Caco-2 (cell line): ENCODE data around the gene DNAJC1. TPM values are rescaled to one million over a fixed set of nuclear protein-coding genes. Genes with fewer than 3 reads are reported as not detected.

Source experiments
- BruUV-seq: library from RNA; stranded (reverse); fragments of 400-500 nt; replicated peaks from 2 replicates; lab custom pipeline; 2021; lab: Mats Ljungman, UMichigan
- CTCF ChIA-PET: fragments of 300-600 bp; sonication (Branson Sonifier 250); formaldehyde crosslinking; loops from one replicate; lab custom pipeline; 2022; ENCODE audit warnings: antibody characterized with exemption; lab: Charles Lee
- POLR2A ChIA-PET: fragments of 300-600 bp; sonication (Branson Sonifier 250); formaldehyde crosslinking; loops from one replicate; lab custom pipeline; 2022; ENCODE audit warnings: antibody characterized with exemption; lab: Charles Lee
- DNase-seq, 2 experiments: peaks; one replicate each; pipeline versions ENCODE4 v3.0.0 to v3.0.0-alpha.2; 2020 to 2022
- H3K27me3 ChIP-seq: replicated peaks from 2 replicates; pipeline ENCODE4 v1.6.0; 2011; ENCODE audit warnings: low read length; ENCODE audit not compliant: control insufficient read depth, insufficient read depth
- H3K36me3 ChIP-seq: 2 replicates; pipeline ENCODE4 v1.5.1; 2011; ENCODE audit warnings: low read length; ENCODE audit not compliant: control insufficient read depth, insufficient read depth
- H3K4me1 ChIP-seq: fragments of 250-450 bp; sonication (Bioruptor Pico); 2 replicates; pipeline ENCODE4 v1.5.1; 2020; ENCODE audit warnings: mild to moderate bottlenecking
- H3K4me3 ChIP-seq: 2 replicates; pipeline ENCODE4 v1.5.1; 2011; ENCODE audit warnings: low read depth, mild to moderate bottlenecking, control low read depth, low read length
- H3K9me3 ChIP-seq: fragments of 250-450 bp; sonication (Bioruptor Pico); 2 replicates; pipeline ENCODE4 v1.5.1; 2020; ENCODE audit warnings: mild to moderate bottlenecking, moderate library complexity
- H3K27ac Mint-ChIP-seq: one replicate; pipeline ENCODE4 v1.8.0; 2022; ENCODE audit warnings: mixed read lengths; ENCODE audit not compliant: unreplicated experiment
- H3K27me3 Mint-ChIP-seq: one replicate; pipeline ENCODE4 v1.8.0; 2022; ENCODE audit warnings: mixed read lengths; ENCODE audit not compliant: insufficient read depth, unreplicated experiment
- H3K36me3 Mint-ChIP-seq: one replicate; pipeline ENCODE4 v1.8.0; 2022; ENCODE audit warnings: mild to moderate bottlenecking, mixed read lengths; ENCODE audit not compliant: insufficient read depth, unreplicated experiment
- H3K4me1 Mint-ChIP-seq: one replicate; pipeline ENCODE4 v1.8.0; 2022; ENCODE audit warnings: low read depth, mixed read lengths; ENCODE audit not compliant: unreplicated experiment
- H3K4me3 Mint-ChIP-seq: one replicate; pipeline ENCODE4 v1.8.0; 2022; ENCODE audit warnings: mild to moderate bottlenecking, moderate library complexity, mixed read lengths; ENCODE audit not compliant: unreplicated experiment
- H3K9me3 Mint-ChIP-seq: one replicate; pipeline ENCODE4 v1.8.0; 2022; ENCODE audit warnings: mixed read lengths; ENCODE audit not compliant: unreplicated experiment
- CTCF ChIP-seq, 2 experiments: fragments of 200-600 bp in 1 of 2; IDR thresholded peaks; 1 replicate in 1 of 2; 2 replicates in 1 of 2; pipeline versions ENCODE4 v1.5.1 to v1.8.0; 2011 to 2022; ENCODE audit warnings: antibody characterized with exemption in 1 of 2, control low read depth in 1 of 2, inconsistent platforms in 1 of 2, low read depth in 1 of 2, low read length in 1 of 2, mild to moderate bottlenecking in 1 of 2, moderate library complexity in 1 of 2; ENCODE audit not compliant: insufficient read depth in 1 of 2, severe bottlenecking in 1 of 2, unreplicated experiment in 1 of 2
- intact Hi-C: fragments of 100-400 bp; cut with micrococcal nuclease; formaldehyde crosslinking; loops from one replicate; pipeline ENCODE4 v1.10.0; 2022; ENCODE audit not compliant: unreplicated experiment
- total RNA-seq: library from RNA; stranded (reverse); gene quantifications from 2 replicates; pipeline ENCODE4 v1.2.3, GENCODE V29; 2022

Gene DNAJC1
- total RNA-seq, 1 experiment from 2014 or later, result 50.7 TPM

GRCh38 chr10:21749788-21750187 is 253.7 kb downstream of the DNAJC1 start:
- Mint-ChIP-seq H3K9me3 (no peaks in the 10 kb centered on the region), H3K4me3 (no peak overlapping the region), H3K27ac (no peak overlapping the region), H3K27me3 (no peaks in the 10 kb centered on the region), H3K4me1 (peaks cover 27% of the 10 kb centered on the region), H3K36me3 (peaks cover 64% of the 10 kb centered on the region)
- TF ChIP-seq CTCF (IDR thresholded peaks at IDR 0.05; ENCODE audit: insufficient read depth in 1 of 2, low read depth in 1 of 2, low read length in 1 of 2, severe bottlenecking in 1 of 2, unreplicated experiment in 1 of 2), result no peak
- no TSS peak for BruUV-seq
- Histone ChIP-seq H3K4me1 (peaks cover 36% of the 10 kb centered on the region), H3K27me3 (no peaks in the 10 kb centered on the region), H3K4me3 (no peak overlapping the region), H3K9me3 (no peaks in the 10 kb centered on the region), H3K36me3 (peaks cover 2% of the 10 kb centered on the region; the same call in 1 of the 2 replicates)
- DNase-seq, result no peak
- ChIA-PET CTCF (interaction anchor here (0.7 kb wide), 1 partner anchor 1290 kb away, joined by 3 read pairs; no protein-coding TSS in a partner anchor), POLR2A (no interaction called here)
- intact Hi-C loops, result loop anchor here (2.0 kb wide), 1 partner anchor 203 kb away; no protein-coding TSS in a partner anchor

GRCh38 chr10:21747809-21748208 is 255.7 kb downstream of the DNAJC1 start:
- H3K4me1 Mint-ChIP-seq, result peaks cover 27% of the 10 kb centered on the region
- Histone ChIP-seq H3K27me3 (no peaks in the 10 kb centered on the region), H3K4me3 (no peak overlapping the region), H3K9me3 (no peaks in the 10 kb centered on the region), H3K36me3 (peaks cover 2% of the 10 kb centered on the region; the same call in 1 of the 2 replicates), H3K4me1 (peaks cover 35% of the 10 kb centered on the region)
- H3K36me3 Mint-ChIP-seq, result peaks cover 83% of the 10 kb centered on the region
- H3K27me3 Mint-ChIP-seq, result no peaks in the 10 kb centered on the region
- intact Hi-C loops, result no loop called here
- no peak for TF ChIP-seq CTCF (IDR thresholded peaks at IDR 0.05; ENCODE audit: insufficient read depth in 1 of 2, low read depth in 1 of 2, low read length in 1 of 2, severe bottlenecking in 1 of 2, unreplicated experiment in 1 of 2)
- ChIA-PET CTCF (interaction anchor here (0.6 kb wide), 1 partner anchor 545 kb away, joined by 3 read pairs; no protein-coding TSS in a partner anchor), POLR2A (no interaction called here)
- peak overlapping the region; percentile 18 for H3K27ac Mint-ChIP-seq
- no peak overlapping the region for H3K4me3 Mint-ChIP-seq
- no TSS peak for BruUV-seq
- no peak for DNase-seq
- H3K9me3 Mint-ChIP-seq, result no peaks in the 10 kb centered on the region

GRCh38 chr10:21746118-21746517 is 257.4 kb downstream of the DNAJC1 start:
- H3K27me3 ChIP-seq, result no peaks in the 10 kb centered on the region
- ChIA-PET CTCF (interaction anchor here (0.6 kb wide), 1 partner anchor 14 kb away, joined by 7 read pairs; no protein-coding TSS in a partner anchor), POLR2A (interaction anchor here (0.6 kb wide), 1 partner anchor 57 kb away, joined by 7 read pairs; no protein-coding TSS in a partner anchor)
- no peaks in the 10 kb centered on the region for H3K9me3 ChIP-seq
- BruUV-seq, result no TSS peak
- peaks cover 85% of the 10 kb centered on the region for H3K36me3 Mint-ChIP-seq
- H3K4me1 ChIP-seq, result peaks cover 20% of the 10 kb centered on the region
- H3K27ac Mint-ChIP-seq, result peak overlapping the region; percentile 22
- intact Hi-C loops, result no loop called here
- no peak overlapping the region for H3K4me3 ChIP-seq
- TF ChIP-seq CTCF (IDR thresholded peaks at IDR 0.05; ENCODE audit: insufficient read depth in 1 of 2, low read depth in 1 of 2, low read length in 1 of 2, severe bottlenecking in 1 of 2, unreplicated experiment in 1 of 2), result no peak
- peaks cover 2% of the 10 kb centered on the region; the same call in 1 of the 2 replicates for H3K36me3 ChIP-seq
- H3K4me3 Mint-ChIP-seq, result no peak overlapping the region
- no peaks in the 10 kb centered on the region for H3K9me3 Mint-ChIP-seq
- H3K4me1 Mint-ChIP-seq, result peaks cover 15% of the 10 kb centered on the region
- H3K27me3 Mint-ChIP-seq, result no peaks in the 10 kb centered on the region
- no peak for DNase-seq
